Activated CD4-positive, alpha-beta T cell treated with anti-CD3 and anti-CD28 coated beads, Interleukin-10, Interleukin-2, amounts not matched to agents 100 ng/mL and 50 ng/mL, durations not matched to agents 16 hours and 8 hours (primary cell): ENCODE data around the gene LTN1.
A peak's percentile ranks its signal among the peaks of the same experiment; 100 is the strongest.

Experiments
- DNase-seq: peaks from one replicate; pipeline ENCODE4 v3.0.0-alpha.2; 2020

LTN1 gene

GRCh38 chr21:28923439-28923975 lies 69.2 kb downstream of the LTN1 start:
- DNase-seq: no peak

GRCh38 chr21:28922368-28922767 lies 70.3 kb downstream of the LTN1 start:
- no peak for DNase-seq

GRCh38 chr21:28916150-28916893 lies 76.4 kb downstream of the LTN1 start:
- DNase-seq: no peak

GRCh38 chr21:28913071-28913470 lies 79.6 kb downstream of the LTN1 start:
- DNase-seq: no peak

- no peak for DNase-seq
Observed at GRCh38 chr21:28910280-28910887, 82.3 kb downstream of the LTN1 start.

- DNase-seq: no peak
Observed at GRCh38 chr21:28908351-28908750, 84.3 kb downstream of the LTN1 start.

- no peak for DNase-seq
Observed at GRCh38 chr21:28906841-28907240, 85.8 kb downstream of the LTN1 start.

- DNase-seq: no peak
Observed at GRCh38 chr21:28906236-28906635, 86.4 kb downstream of the LTN1 start.

GRCh38 chr21:28904961-28905435 lies 87.7 kb downstream of the LTN1 start:
- no peak for DNase-seq

- no peak for DNase-seq
Observed at GRCh38 chr21:28903448-28903847, 89.2 kb downstream of the LTN1 start.

- no peak for DNase-seq
Observed at GRCh38 chr21:28900481-28900880, 92.2 kb downstream of the LTN1 start.

GRCh38 chr21:28899744-28900143 lies 92.9 kb downstream of the LTN1 start:
- peak; percentile 21 for DNase-seq

- DNase-seq: no peak
Observed at GRCh38 chr21:28899220-28899619, 93.5 kb downstream of the LTN1 start.

- no peak for DNase-seq
Observed at GRCh38 chr21:28893687-28894086, 99.0 kb downstream of the LTN1 start.

GRCh38 chr21:28892199-28893111 lies 100.2 kb downstream of the LTN1 start:
- no peak for DNase-seq

- no peak for DNase-seq
Observed at GRCh38 chr21:28885853-28886177, 106.9 kb downstream of the LTN1 start.

GRCh38 chr21:28884976-28885852 lies 107.5 kb downstream of the LTN1 start:
- DNase-seq: peak; percentile 96

- peak; percentile 25 for DNase-seq
Observed at GRCh38 chr21:28884481-28884880, 108.2 kb downstream of the LTN1 start.

- DNase-seq: no peak
Observed at GRCh38 chr21:28883931-28884330, 108.7 kb downstream of the LTN1 start.

- no peak for DNase-seq
Observed at GRCh38 chr21:28882345-28882744, 110.3 kb downstream of the LTN1 start.
